Loucy (cell line): ENCODE measurements around the gene PTPRN2.

Source experiments
- CTCF ChIP-seq: fragments of 200-600 bp; sonication (generic); conservative IDR thresholded peaks from 2 replicates; pipeline ENCODE4 v1.5.1; 2014; ENCODE audit warnings: mild to moderate bottlenecking, antibody characterized with exemption, low read length
- EZH2phosphoT487 ChIP-seq: fragments of 200-600 bp; IDR thresholded peaks from 2 replicates; pipeline ENCODE4 v1.6.1; 2018; ENCODE audit warnings: antibody characterized with exemption, mild to moderate bottlenecking, moderate library complexity, borderline replicate concordance

- no peak for TF ChIP-seq CTCF
- no peak for TF ChIP-seq EZH2phosphoT487
Observed at GRCh38 chr7:157645539-157645938, 942.1 kb downstream of the PTPRN2 start.
